Fibroblast of skin of scalp (primary cell): Measurements from ENCODE around the gene TMEM255B. TPM values are rescaled to one million over a fixed set of nuclear protein-coding genes. Genes with fewer than 3 reads are reported as not detected.
A peak's percentile ranks its signal among the peaks of the same experiment; 100 is the strongest.
"Not testable (repeated sequence)": the region's sequence is repeated elsewhere in the genome, so short reads cannot be mapped to it uniquely, and the experiment has no call there.

Source experiments
- DNase-seq: peaks from one replicate; pipeline ENCODE4 v3.0.0-alpha.2; 2013
- polyA plus RNA-seq, 2 experiments: library from polyadenylated mRNA; unstranded; fragments of 120-200 nt; gene quantifications; one replicate each; pipeline ENCODE4 v1.2.1, GENCODE V29; 2013; ENCODE audit not compliant: insufficient read length in 2 of 2

The TMEM255B gene
- 1.7 TPM for polyA plus RNA-seq (2013, experiment 1 of 2; ENCODE audit: insufficient read length)
- polyA plus RNA-seq (2013, experiment 2 of 2; ENCODE audit: insufficient read length) = 2.2 TPM

DNA sequence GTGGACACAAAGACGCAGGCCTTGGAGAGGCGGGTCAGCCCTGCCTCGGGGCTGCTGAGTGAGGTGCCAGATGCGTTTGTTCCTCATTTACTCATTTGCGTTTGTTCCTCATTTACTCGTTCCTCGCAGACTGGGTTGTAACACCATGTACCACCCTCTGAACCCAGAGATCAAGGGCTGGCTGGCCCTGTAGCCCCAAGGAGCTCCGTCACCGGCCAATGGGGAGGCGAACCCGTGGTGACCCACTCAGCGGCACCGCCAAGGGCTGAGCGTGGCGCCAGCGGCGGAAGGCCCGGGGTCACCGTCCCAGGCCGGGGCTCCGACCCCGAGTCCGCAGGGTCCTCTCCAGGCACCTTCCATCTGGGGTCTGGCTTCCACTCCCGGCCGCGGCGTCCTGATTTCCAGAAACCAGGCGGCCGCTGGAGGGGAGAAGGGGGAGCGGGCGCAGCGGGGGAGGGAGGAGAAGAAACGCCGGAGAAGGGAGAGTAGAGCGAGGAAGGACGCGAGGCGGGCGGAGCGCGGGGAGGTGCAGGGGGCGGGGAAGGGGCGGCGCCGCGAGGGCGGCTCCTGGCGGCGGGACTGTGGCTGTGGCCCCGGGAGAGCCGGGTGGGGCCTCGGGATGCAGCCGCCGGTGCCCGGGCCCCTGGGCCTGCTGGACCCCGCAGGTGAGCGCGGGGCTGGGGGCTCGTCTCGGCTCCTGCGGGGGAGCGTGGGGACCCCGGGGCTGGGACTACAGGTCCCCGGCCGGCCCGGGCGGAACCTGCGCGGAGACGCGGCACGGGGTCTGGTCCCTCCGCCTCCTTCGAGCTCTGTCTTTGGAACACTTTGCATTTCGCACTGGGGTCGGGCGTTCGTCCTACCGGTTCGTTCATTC, at the start of gene TMEM255B:
Gene TMEM255B, plus strand, starts transcription at position 576 of the 874 bp plus-strand sequence. Its CDS starts 44 bp downstream, at position 620.
- DNase-seq = peak; percentile 69

DNA sequence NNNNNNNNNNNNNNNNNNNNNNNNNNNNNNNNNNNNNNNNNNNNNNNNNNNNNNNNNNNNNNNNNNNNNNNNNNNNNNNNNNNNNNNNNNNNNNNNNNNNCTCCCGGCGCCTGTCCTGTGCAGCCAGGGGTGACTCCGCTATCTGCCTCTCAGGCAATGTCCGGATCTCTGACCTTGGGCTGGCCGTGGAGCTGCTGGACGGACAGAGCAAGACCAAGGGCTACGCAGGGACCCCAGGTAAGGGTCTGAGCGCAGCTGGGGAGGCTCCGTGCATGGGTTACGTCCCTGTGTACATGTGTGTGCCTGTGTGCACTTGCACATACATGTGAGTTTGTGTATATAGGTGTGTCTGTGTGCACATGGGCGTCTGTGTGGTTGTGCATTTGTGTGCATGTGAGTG, 36.1 kb upstream of the TMEM255B start:
- no peak for DNase-seq

DNA sequence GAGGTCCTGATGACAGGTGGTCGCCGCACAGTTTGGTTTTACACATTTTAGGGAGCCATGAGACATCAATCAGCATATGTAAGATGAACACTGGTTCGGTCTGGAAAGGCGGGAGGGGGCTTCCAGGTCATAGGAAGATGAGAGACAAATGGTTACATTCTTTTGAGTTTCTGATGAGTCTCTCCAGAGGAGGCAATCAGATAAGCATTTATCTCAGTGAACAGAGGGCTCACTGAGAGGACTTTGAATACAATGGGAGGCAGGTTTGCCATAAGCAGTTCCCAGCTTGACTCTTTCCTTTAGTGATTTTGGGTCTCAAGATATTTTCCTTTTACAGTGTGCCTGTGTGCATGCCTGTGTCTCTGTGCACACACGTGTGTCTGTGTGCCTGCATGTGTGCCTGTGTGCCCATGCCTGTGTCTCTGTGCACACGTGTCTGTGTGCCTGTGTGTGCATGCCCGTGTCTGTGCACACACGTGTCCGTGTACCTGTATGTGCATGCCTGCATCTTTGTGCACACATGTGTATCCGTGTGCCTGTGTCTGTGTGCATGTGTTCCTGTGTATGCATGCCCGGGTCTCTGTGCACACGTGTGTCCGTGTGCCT, 35.5 kb upstream of the TMEM255B start:
- DNase-seq = no peak

DNA sequence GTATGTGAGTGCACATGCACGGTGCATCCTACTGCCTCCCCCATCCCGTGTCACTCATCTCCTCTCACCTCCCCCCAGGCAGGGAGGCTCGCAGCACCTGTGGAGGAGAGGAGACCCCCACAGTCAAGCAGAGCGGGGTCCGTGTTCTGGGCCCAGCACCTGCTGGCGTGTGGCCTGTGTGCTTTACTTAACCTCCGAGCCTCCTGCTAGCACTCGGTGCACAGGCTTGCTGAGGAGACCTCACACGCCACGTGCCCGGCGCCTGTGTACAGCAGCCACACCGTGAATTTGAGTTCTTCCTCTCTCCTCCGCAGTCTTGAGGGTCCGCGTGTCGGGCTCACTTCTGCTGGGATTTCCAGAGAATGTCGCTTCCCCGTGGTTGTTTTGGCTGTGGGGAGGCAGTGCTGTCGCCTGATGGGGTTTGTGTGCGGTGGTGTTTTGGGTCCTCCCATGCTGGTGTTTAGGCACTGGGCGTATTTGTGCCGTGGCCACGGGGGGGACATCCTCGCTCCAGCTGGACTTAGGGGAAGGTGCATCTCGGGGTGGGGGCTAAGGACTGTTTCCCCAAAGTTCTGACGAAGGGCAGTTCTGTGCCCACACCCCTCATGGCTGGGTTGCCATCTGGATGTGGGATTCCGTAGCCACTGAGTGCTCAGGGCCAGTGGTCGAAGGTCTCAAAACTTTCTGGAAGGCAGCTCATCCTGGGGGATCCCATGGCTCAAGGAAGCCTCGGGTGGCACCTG, 34.8 kb upstream of the TMEM255B start:
- DNase-seq = no peak

DNA sequence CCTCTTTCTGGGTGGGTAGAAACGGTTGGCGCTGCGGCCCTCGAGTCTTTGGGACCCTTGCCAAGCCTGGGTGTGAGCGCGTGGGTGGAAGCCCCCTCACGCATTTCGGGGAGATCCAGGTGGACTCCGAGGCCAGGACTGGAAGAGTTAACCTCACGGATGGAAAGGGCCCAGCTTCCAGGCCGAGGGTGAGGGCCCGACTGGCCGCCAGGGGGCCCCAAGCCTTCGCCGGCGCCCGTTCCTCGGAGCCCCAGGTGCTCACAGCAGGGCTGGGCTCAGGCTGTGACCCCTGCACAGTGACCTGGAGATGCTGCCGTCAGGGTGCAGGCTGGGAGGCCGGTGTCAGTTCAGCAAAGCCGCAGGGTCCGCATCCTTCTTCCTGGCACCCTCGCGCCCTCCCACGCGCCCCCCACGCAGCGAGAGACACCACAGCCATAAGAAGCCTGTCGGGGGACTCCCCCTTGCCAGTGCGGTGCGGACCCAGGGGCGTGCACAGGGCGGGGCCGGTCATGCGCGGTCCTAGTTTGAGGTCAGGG, 34.2 kb upstream of the TMEM255B start:
- peak; percentile 69 for DNase-seq

DNA sequence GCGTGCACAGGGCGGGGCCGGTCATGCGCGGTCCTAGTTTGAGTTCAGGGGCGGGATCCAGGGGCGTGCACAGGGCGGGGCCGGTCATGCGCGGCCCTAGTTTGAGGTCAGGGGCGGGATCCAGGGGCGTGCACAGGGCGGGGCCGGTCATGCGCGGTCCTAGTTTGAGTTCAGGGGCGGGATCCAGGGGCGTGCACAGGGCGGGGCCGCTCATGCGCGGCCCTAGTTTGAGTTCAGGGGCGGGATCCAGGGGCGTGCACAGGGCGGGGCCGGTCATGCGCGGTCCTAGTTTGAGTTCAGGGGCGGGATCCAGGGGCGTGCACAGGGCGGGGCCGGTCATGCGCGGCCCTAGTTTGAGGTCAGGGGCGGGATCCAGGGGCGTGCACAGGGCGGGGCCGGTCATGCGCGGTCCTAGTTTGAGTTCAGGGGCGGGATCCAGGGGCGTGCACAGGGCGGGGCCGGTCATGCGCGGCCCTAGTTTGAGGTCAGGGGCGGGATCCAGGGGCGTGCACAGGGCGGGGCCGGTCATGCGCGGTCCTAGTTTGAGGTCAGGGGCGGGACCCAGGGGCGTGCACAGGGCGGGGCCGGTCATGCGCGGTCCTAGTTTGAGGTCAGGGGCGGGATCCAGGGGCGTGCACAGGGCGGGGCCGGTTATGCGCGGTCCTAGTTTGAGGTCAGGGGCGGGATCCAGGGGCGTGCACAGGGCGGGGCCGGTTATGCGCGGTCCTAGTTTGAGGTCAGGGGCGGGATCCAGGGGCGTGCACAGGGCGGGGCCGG, 33.5 kb upstream of the TMEM255B start:
- DNase-seq = not testable (repeated sequence)

DNA sequence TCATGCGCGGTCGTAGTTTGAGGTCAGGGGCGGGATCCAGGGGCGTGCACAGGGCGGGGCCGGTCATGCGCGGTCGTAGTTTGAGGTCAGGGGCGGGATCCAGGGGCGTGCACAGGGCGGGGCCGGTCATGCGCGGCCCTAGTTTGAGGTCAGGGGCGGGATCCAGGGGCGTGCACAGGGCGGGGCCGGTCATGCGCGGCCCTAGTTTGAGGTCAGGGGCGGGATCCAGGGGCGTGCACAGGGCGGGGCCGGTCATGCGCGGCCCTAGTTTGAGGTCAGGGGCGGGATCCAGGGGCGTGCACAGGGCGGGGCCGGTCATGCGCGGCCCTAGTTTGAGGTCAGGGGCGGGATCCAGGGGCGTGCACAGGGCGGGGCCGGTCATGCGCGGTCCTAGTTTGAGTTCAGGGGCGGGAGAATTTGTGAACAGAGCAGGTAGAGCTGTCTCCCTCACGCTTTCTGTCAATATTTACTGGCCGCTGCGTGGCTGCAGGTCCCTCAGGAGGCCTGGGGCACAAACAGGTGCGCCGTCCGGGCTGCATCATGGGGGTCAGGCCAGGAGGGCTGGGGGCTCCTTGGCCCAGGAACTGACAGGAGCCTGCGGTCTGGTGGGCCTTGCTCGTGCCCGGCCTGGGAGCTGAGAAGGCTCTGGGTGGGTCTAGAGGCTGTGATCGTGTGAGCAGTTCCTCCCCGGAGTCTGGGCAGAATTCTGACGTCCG, 32.8 kb upstream of the TMEM255B start:
- not testable (repeated sequence) for DNase-seq

DNA sequence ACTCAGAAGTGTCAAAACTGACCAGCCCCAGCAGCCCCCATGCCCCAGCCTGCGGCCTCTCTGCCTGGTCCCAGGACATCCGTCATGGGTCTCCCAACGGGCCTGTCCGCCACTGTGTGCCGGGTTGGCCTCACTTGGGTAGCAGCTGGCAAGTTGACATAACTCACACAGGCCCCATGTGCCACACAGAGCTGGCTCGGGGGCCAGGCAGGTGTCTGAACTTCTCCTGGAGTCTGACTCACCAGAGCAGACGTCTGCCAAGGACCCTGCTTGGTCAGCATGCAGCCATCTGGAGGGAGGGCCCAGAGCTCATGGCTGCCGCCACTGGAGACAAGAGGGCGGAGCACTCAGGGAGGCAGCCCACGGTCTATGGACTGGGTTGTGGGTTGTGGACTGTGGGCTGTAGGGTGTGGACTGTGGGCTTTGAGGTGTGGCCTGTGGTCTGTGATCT, 32.0 kb upstream of the TMEM255B start:
- DNase-seq = no peak

DNA sequence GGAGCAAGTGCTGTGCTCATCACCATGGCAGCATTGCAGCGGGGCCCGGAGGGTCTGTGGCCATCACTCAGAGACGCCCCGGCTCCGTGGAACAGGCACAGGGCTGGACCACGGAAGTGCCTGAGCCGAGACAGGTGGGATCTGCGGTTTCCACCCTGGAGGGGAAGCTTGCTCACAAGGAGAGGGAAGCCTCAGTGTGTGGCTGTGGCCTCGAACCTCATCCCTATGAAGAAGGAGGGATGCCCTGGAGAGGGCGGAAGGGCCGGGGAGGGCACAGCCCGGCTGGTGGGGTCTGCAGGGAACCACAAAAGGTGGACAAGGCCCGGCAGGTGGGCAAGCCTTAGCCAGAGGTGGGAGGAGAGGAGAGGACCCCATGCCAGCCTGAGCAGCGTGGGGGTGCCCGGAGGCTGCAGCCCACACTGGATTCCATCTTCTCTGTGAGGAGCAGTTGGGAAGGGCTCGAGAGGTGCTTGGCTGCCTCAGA, 30.4 kb upstream of the TMEM255B start:
- DNase-seq = no peak

DNA sequence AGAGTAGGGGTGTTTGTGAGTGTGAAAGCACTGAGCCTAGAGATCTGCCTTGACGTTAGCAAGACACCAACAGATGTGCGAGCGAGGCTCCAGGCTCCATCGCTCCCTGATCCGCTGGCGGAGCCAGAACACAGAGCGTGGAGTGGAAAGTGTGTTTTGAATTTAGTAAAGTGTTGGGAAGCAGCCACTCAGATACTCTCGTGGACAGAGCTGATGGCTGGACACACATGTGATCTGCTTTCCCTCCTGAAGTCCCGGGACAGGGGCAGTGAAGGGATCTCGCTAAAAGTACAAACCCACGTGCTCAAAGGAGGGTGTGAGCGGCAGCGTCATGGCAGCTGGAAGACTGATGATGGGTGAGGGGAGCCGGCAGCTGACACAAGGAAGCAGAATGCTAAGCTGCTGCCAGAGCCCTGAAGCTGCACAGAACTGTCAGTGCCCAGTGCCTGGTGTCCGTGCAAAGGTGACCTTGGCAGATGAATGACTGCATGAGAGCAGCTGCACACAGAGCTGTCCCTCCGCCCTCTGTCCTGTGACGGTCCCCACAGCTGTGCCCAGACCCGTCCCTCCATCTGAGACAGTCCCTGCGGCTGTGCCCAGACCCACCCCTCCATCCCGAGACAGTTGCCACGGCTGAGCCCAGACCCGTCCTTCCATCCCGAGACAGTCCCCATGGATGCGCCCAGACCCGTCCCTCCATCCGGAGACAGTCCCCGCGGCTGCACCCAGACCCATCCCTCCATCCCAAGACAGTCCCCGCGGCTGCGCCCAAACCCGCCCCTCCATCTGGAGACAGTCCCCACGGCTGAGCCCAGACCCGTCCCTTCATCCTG, 29.6 kb upstream of the TMEM255B start:
- DNase-seq = no peak

DNA sequence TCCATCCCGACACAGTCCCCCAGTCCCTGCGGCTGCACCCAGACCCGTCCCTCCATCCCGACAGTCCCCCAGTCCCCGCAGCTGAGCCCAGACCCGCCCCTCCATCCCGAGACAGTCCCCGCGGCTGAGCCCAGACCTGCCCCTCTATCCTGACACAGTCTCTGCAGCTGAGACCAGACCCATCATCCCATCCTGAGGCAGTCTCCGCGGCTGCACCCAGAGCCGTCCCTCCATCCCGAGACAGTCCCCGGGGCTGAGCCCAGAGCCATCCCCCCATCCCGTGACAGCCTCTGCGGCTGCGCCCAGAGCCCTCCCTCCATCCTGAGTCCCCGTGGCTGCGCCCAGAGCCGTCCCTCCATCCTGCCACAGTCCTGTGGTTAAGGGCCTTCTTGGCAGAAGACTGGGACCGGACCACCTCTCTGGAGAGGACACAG, 28.8 kb upstream of the TMEM255B start:
- DNase-seq = no peak

DNA sequence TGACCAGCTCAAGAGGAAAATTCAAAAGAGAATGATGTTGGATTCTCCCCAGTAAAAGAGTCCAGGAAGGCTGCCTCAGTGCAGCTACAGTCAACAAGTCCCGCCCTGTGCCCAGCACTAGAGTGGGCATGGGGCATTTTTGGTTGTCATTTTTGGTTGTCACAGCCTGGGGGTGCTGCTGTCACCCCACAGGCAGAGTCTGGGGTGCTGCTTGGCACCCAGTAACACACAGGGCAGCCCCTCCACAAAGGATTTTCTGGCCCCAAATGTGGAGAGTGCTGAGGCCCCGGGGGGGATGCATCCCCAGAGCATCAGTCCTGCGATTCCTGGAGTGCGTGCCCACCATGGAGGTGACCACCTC, 28.2 kb upstream of the TMEM255B start:
- DNase-seq = no peak

DNA sequence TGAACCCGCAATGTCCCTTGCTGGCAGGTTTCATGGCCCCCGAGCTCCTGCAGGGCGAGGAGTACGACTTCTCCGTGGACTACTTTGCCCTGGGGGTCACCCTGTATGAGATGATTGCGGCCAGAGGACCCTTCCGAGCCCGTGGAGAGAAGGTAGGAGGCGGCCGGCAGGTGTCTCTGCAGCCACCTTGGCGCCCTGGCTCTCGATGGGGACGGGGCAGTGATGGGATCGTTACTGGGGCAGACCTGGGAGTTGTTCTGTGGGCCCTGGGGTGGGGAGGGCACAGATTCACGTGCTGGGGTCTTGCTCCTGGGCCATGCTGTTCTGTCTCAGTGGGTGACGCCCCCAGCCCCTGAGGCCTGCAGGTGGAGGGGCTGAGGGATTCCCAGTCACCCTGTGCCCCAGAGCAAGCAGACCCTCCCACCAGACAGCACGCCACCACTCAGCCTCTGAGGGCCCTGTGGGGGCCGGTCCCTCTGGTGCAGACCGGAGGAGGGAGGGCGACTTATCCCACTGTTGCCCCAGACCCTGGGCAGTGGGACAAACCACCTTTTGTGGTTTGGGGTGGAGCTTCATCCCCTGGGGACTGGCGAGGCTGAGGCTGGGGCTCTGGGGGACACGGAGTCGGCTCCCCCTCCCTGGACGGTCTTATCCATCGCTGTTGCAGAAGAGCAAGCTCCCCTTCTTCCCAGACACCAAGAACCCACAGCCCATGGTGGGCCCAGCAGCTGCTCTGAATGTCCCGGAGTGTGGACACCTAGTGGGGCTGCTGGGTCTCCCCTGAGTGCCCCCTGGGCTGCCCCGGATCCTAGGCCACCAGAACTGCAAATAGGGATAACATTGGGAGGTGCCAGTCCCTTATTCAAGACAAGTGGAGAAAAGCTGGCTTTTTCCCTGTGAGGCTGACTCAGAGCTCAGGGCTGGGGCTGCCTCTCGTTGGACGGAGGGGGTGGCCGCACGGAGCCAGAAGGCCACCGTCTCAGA, 27.5 kb upstream of the TMEM255B start:
- no peak for DNase-seq

DNA sequence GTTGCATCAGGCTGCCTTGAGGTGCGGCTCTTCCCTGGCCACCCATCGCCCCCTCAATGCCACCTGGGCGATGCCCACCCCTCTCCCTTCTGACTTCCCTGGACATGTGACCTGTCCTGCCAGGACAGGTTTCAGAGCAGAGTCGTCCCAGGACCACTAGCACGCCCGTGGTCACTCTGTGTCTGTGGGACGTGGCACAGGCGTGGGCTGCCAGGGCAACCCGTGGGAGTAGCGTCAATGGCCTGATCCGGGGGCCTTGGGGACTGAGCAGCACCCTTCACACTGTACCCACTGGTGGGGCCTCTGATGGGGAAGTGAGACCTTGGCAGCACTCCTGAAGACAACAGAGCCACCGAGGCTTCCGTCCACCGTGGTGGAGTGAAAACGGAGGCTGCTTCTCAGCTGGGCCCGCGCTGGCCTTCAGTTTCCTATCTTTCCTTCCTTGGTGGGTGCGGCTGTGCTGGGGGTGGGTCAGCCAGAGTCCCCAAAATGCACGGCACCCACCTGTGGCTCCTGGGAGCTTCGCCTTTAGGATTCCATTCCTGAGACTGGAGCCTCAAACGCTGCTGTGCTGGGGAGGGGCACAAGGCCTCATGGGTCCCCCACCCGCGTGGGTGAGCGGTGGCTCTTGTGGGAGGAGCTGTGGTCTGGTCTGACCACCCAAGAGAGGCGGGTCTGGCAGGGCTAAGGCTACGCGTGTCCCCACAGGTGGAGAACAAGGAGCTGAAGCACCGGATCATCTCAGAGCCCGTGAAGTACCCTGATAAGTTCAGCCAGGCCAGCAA, 26.7 kb upstream of the TMEM255B start:
- DNase-seq = no peak

DNA sequence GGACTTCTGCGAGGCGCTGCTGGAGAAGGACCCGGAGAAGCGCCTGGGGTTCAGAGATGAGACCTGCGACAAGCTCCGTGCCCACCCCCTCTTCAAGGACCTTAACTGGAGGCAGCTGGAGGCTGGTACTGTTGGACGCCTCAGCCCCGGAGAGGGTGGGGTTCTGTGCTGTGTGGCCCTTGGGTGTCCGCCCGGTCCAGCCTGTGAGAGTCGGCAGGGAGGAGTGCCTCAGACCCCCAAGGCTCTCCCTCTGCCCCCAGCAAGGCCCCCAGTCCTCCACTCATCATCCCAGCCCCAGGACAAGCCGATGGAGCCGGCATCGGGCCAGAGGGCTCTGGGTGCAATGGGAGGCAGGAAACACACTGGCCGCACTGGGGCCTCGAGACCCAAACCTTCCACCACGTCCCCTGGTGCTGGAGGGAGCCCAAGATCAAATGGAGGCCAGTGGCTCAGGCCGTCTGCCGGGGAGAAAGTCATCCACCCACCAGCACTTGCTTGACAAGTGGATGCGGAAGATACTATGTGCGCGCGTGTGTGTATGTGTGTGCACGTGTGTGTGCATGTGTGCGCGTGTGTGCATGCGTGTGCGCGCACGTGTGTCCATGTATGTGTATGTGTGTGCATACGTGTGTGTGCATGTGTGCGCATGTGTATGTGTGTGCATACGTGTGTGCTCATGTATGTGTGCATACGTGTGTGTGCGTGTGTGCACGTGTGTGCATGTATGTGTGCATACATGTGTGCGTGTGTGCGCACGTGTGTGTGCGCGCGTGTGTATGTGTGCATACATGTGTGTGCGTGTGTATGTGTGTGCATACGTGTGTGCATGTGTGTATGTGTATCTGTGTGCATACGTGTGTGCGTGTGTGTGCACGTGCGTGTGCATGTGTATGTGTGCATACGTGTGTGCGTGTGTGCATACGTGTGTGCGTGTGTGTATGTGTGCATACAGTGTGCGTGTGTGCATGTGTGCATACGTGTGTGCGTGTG, 25.8 kb upstream of the TMEM255B start:
- no peak for DNase-seq

DNA sequence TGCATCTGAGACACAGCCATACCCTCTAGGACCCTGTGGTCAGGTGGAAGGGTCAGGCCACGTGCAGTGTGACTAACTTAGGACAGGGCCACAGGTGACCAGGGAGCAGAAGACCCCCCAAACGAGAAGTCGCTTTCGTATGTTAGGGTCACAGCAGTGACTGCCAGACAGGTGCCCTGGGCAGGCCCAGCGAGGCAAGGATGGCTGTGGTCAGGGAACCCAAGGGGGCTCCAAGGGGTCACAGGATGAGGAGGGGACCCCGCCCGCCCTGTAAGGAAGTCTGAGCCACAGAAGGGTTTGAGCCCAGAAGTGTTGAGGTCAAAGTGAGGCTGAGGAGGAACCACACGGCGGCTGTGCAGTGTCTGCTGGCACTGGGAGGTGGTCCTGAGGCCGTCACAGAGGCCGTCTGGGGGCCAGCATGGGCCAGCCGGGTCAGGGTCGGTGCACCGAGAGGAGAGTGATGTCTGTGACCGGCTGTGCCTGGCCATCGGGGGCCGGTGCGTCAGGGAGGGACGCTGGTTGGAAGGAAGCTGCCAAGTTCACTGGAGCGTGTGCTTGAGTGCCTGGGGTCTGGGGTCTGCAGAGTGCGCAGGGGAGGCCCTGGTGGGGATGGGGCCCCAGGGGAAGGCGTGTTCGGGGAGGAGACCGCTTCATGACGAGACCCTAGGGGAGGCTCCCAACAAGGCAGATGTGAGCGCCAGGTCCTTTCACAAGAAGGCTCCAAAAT, 24.8 kb upstream of the TMEM255B start:
- DNase-seq = no peak
